WI38 (cell line): ENCODE results near the gene CELSR1.

Experiments
- H3K4me3 ChIP-seq: 2 replicates; pipeline ENCODE4 v1.5.1; 2011; ENCODE audit warnings: low read depth, mild to moderate bottlenecking, control low read depth, low read length
- TF ChIP-seq, protein P1 (sequence below): IDR thresholded peaks from 2 replicates; pipeline ENCODE4 v1.5.1; 2012; ENCODE audit warnings: low read depth, mild to moderate bottlenecking, control low read depth, low read length

Gene CELSR1

DNA sequence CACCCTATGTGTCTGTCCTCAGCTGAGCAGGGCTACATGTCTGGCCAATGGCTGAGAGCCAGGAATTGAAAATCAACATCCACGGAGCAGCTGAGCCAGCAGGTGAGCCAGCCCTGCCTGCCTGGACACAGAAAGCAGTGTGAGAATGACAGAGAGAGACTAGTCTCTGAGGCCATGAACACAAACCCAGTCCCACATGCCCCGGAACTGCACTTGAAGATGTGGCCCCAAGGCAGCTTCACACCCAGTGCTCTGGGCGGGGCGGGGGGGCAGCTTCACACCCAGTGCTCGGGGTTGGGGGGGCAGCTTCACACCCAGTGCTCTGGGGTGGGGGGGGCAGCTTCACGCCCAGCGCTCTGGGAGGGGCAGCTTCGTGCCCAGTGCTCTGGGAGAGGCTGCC is 164.3 kb downstream of the CELSR1 start:
- TF ChIP-seq, protein P1, sequence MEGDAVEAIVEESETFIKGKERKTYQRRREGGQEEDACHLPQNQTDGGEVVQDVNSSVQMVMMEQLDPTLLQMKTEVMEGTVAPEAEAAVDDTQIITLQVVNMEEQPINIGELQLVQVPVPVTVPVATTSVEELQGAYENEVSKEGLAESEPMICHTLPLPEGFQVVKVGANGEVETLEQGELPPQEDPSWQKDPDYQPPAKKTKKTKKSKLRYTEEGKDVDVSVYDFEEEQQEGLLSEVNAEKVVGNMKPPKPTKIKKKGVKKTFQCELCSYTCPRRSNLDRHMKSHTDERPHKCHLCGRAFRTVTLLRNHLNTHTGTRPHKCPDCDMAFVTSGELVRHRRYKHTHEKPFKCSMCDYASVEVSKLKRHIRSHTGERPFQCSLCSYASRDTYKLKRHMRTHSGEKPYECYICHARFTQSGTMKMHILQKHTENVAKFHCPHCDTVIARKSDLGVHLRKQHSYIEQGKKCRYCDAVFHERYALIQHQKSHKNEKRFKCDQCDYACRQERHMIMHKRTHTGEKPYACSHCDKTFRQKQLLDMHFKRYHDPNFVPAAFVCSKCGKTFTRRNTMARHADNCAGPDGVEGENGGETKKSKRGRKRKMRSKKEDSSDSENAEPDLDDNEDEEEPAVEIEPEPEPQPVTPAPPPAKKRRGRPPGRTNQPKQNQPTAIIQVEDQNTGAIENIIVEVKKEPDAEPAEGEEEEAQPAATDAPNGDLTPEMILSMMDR, result no peak
- H3K4me3 ChIP-seq, result no peak overlapping the region

DNA sequence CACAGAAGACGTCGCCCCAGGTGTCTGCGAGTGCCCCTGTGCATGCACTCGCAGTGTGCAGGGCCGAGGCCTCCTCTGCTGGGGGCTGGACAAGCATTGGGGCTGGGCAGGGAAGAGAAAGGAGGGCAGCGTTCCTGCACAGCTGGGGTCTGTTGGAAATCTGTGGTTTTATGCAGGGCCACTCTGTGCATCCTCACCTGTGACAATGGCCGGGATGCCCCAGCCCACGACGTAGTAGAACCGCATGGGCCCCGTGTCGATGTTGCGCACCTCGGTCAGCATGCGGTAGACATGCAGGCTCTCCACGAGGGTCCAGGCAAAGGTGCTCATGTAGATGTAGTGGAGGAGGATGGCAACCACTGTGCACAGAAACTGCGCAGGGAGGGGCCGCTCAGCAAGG is 164.7 kb downstream of the CELSR1 start:
- TF ChIP-seq, protein P1, result no peak
- H3K4me3 ChIP-seq, result no peak overlapping the region

DNA sequence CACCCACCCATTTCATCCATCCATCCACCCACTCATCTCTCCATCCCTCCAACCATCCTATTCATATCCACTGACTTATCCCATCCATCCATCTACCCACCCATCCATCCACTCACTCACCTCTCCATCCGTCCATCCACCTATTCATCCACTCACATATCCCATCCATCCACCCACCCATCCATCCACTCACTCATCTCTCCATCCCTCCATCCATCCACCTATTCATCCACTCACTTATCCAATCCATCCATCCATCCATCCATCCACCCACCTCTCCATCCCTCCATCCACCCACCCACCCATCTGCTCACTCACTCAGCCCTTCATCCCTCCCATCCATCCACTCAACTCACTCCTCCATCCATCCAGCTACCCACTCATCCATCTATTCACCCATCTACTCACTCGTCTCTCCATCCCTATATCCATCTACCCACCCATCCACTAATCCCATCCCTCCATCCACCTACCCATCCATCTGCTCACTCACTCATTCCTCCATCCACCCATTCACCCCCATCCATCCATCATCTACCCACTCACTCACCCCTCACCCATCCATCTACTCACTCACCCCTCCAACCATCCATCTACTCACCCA is 165.7 kb downstream of the CELSR1 start:
- TF ChIP-seq, protein P1, result no peak
- no peak overlapping the region for H3K4me3 ChIP-seq

DNA sequence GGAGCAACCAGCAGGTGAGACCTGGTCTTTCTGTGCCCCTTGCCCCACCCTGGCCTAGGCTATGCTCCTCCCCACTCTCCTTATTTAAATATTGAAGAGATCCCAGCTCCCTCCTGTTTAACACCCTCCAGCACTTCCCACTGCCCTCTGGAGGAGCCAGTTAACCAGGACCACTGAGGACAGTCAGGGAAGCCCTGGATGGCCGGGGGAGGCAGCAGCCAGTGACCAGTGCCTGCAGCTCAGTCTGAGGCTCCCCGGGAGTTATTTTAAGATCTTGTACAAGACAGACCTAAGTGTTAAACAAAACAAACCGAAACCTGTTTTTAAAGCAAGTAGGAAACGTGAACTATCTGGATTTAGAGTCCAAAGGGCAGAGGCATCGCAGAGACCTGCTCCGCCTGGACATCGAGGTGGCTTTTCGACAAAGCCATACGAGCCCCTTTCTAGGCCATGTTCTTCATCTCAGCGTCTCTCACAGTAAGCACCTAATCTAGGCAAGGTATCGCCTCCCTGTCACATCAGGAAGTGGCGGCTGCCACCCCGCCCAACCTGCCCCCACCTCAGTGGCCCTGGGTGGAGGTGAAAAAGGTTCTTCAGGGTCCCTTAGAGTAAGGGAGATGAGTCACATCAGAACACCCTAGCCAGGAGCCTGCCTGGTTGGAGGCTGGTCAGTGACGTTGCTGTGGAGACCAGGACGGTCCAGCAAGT is 166.7 kb downstream of the CELSR1 start:
- TF ChIP-seq, protein P1, result no peak
- no peak overlapping the region for H3K4me3 ChIP-seq

DNA sequence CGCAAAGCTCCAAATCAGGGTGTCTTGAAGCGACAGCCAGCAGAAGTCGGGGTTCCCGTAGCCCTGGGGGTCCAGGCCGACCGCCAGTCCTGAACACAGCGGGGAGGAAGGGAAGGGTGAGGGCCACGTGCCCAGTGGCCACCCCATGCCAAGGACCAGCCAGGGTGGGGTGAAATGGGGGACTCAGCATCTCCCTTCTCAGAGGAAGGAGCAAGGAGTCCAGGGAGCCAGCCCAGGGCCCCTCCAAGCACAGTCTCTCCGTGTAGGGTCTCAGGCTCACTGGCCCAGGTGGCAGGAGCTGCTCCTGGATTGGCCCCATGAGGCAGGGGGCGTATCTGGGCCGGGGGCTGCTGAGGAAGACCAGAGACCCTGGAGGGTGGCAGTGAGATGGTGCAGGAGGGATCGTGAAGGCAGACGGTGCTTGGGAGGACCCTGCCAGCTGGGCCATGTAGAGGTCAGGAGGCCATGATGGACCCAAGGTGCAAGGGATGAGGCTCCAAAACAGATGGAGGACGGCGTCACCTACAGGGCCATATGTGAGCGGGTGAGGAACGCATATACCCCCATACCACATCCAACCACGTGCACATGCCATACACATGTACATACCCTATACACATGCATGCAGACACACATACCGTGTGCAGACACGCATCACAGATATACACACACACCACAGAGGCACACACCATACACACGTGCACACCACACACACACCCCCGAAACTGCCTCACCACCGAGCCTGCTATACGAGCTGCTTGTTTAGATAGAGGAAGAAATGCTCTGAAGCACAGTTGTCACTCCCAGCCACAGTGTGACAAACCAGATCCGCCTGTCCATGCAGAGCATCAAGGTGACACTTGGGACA is 167.5 kb downstream of the CELSR1 start:
- TF ChIP-seq, protein P1, result no peak
- H3K4me3 ChIP-seq, result no peak overlapping the region

DNA sequence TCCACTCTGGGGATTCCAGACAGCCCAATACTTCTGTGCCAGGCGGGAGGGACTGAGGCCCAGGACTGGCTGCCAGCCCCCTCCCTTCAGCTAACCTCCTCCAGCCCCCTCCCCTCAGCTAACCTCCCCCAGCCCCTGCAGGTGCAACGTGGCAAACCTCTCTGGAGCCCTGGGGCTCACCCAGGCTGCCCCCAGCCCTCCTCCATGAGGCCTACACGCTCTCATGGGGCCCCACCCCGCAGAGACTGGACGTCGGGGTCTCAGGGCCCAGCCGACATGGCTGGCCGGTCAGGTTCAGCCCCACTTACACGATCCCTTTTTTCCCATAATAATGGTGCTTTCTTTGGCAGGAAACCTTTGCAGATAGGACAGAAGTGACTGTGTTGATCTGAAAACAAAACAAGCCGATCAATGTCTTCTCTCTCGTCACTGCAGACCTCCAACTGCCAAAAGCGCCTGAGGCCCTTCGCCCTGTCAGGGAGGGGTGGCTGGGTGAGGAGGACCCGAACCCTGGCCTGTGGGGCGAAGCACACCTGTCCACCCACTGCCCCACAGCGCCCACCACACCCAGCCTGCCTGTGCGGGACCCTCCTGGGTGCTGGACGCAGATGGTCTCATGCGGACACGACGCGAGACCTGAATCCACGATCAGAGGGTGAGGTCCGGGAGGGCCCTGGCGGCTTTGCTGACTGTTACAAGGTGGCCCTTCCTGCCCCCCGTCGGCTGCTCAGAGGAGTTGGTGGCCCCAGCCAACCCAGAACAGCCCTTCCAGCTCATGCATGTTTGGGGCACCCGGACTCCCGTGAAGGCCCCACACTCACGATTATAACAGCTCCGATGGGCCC is 168.3 kb downstream of the CELSR1 start:
- TF ChIP-seq, protein P1, result no peak
- H3K4me3 ChIP-seq, result no peak overlapping the region
